Upper lobe of left lung (tissue), 6 donors: ENCODE data around the gene GNA12. TPM values are rescaled to one million over a fixed set of nuclear protein-coding genes. Genes with fewer than 3 reads are reported as not detected.

Experiments used
- ATAC-seq, 2 donors: fragments of 200-7000 bp; cut with Tn5 transposase; one replicate each; pipeline ENCODE4 v1.9.1; 2022; ENCODE audit warnings: mild to moderate bottlenecking in 2 of 2, moderate library complexity in 2 of 2; ENCODE audit not compliant: low FRiP score in 2 of 2
- DNase-seq, 2 donors: peaks; one replicate each; pipeline ENCODE4 v3.0.0-alpha.2; 2019 to 2020
- H3K27ac ChIP-seq, 4 donors: fragments of 200-600 bp; sonication (generic); one replicate each; pipeline ENCODE4 v1.5.1; 2016 to 2019
- H3K27me3 ChIP-seq, 4 donors: fragments of 200-600 bp; sonication (generic); one replicate each; pipeline ENCODE4 v1.5.1; 2017 to 2019
- H3K36me3 ChIP-seq, 4 donors: fragments of 200-600 bp; sonication (generic); one replicate each; pipeline ENCODE4 v1.5.1; 2016 to 2019
- H3K4me1 ChIP-seq, 4 donors: fragments of 200-600 bp; sonication (generic); one replicate each; pipeline ENCODE4 v1.5.1; 2018 to 2019
- H3K4me3 ChIP-seq, 4 donors: fragments of 200-600 bp; sonication (generic); one replicate each; pipeline ENCODE4 v1.5.1; 2017 to 2019; ENCODE audit warnings: mild to moderate bottlenecking in 2 of 4, moderate library complexity in 1 of 4
- H3K9me3 ChIP-seq, 4 donors: fragments of 200-600 bp; sonication (generic); one replicate each; pipeline ENCODE4 v1.5.1; 2018 to 2019
- EP300 ChIP-seq, 4 donors: sonication (generic); formaldehyde crosslinking; IDR thresholded peaks; one replicate each; pipeline ENCODE4 v1.5.1; 2017; ENCODE audit warnings: antibody characterized with exemption in 4 of 4, control low read depth in 2 of 4
- POLR2A ChIP-seq, 4 donors: fragments of 450-650 bp; IDR thresholded peaks; one replicate each; pipeline ENCODE4 v1.5.1; 2016 to 2017; ENCODE audit warnings: antibody characterized with exemption in 4 of 4, mild to moderate bottlenecking in 2 of 4
- POLR2AphosphoS5 ChIP-seq, 2 donors: sonication (generic); formaldehyde crosslinking; IDR thresholded peaks; one replicate each; pipeline ENCODE4 v1.5.1; 2017; ENCODE audit warnings: antibody characterized with exemption in 2 of 2
- WGBS, 2 donors: methylation state at CpG; one replicate each; pipeline ENCODE4 v1.1.5; 2017 to 2018; 5-methylcytosine and 5-hydroxymethylcytosine counted together
- total RNA-seq, 6 donors: library from RNA; depleted of rRNA in 4 of 6; stranded (reverse); fragments of >200 nt in 4 of 6; gene quantifications; one replicate each; pipeline versions ENCODE4 v1.1.0 to v1.2.1, GENCODE V29; 2016 to 2021
- TF ChIP-seq, protein P1 (sequence below), 6 experiments: fragments of 450-650 bp in 4 of 6; fragments of 200-600 bp in 2 of 6; sonication (generic) in 2 of 6; IDR thresholded peaks; one replicate each; pipeline ENCODE4 v1.5.1; 2016 to 2019; ENCODE audit warnings: antibody characterized with exemption in 6 of 6
- donor health status: DM: no; HTN: no; CAD: no; lungs with moderate emphysema.
- donor health status: DM: no; HTN: yes; CAD: no; lungs with severe emphysema.

Gene GNA12
- total RNA-seq, 6 donors from 2014 or later, result 24.0 to 52.3 (median 35.7) TPM

- Histone ChIP-seq H3K4me3 (no peak overlapping the region), H3K27ac (peak overlapping the region in 2 of 4 donors; percentile 1 to 2), H3K9me3 (no peaks in the 10 kb centered on the region), H3K4me1 (peaks cover 17 to 37% (median 29%) of the 10 kb centered on the region in 4 donors), H3K36me3 (no peaks in the 10 kb centered on the region), H3K27me3 (no peaks in the 10 kb centered on the region)
- DNase-seq (no peak), ATAC-seq (peak in 1 of 2 donors; percentile 47)
- 80 to 83% methylated on average over 16 of the region's 16 CpGs for WGBS, 2 donors
- TF ChIP-seq, protein P1, sequence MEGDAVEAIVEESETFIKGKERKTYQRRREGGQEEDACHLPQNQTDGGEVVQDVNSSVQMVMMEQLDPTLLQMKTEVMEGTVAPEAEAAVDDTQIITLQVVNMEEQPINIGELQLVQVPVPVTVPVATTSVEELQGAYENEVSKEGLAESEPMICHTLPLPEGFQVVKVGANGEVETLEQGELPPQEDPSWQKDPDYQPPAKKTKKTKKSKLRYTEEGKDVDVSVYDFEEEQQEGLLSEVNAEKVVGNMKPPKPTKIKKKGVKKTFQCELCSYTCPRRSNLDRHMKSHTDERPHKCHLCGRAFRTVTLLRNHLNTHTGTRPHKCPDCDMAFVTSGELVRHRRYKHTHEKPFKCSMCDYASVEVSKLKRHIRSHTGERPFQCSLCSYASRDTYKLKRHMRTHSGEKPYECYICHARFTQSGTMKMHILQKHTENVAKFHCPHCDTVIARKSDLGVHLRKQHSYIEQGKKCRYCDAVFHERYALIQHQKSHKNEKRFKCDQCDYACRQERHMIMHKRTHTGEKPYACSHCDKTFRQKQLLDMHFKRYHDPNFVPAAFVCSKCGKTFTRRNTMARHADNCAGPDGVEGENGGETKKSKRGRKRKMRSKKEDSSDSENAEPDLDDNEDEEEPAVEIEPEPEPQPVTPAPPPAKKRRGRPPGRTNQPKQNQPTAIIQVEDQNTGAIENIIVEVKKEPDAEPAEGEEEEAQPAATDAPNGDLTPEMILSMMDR (IDR thresholded peaks at IDR 0.05), result no peak
- no peak for TF ChIP-seq POLR2AphosphoS5 (IDR thresholded peaks at IDR 0.05)
- no peak for TF ChIP-seq POLR2A (IDR thresholded peaks at IDR 0.05)
- TF ChIP-seq EP300 (IDR thresholded peaks at IDR 0.05), result no peak
Observed at GRCh38 chr7:2800931-2801688, 43.0 kb downstream of the GNA12 start.

GRCh38 chr7:2800220-2800930 is 43.7 kb downstream of the GNA12 start:
- ATAC-seq (no peak), DNase-seq (no peak)
- TF ChIP-seq POLR2A (IDR thresholded peaks at IDR 0.05), result no peak
- no peak for TF ChIP-seq POLR2AphosphoS5 (IDR thresholded peaks at IDR 0.05)
- TF ChIP-seq EP300 (IDR thresholded peaks at IDR 0.05), result no peak
- TF ChIP-seq, protein P1 (IDR thresholded peaks at IDR 0.05), result no peak
- no peaks in the 10 kb centered on the region for H3K36me3 ChIP-seq
- no peaks in the 10 kb centered on the region for H3K9me3 ChIP-seq
- H3K27me3 ChIP-seq, result no peaks in the 10 kb centered on the region
- H3K4me1 ChIP-seq, result peaks cover 17 to 37% (median 29%) of the 10 kb centered on the region in 4 donors
- WGBS, 2 donors, result 90 to 92% methylated on average over 14 of the region's 14 CpGs
- no peak overlapping the region for H3K4me3 ChIP-seq
- H3K27ac ChIP-seq, result no peak overlapping the region

DNA sequence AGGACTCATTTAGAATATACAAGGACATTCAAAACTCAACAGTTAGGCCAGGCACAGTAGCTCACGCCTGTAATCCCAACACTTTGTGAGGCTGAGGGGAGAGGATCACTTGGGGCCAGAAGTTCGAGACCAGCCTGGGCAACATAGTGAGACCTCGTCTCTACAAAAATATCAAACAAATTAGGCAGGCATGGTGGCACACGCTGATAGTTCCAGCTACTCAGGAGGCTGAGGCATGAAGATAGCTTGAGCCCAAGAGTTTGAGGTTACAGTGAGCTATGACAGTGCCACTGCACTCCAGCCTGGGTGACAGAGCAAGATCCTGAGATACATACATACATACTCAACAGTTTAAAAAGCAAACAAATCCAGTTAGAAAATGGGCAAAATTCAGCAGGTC is 44.9 kb downstream of the GNA12 start:
- WGBS, 2 donors, result 89 to 100% methylated on average over 3 to 4 of the region's 4 CpGs
- H3K4me1 ChIP-seq, result peaks cover 17 to 37% (median 29%) of the 10 kb centered on the region in 4 donors

DNA sequence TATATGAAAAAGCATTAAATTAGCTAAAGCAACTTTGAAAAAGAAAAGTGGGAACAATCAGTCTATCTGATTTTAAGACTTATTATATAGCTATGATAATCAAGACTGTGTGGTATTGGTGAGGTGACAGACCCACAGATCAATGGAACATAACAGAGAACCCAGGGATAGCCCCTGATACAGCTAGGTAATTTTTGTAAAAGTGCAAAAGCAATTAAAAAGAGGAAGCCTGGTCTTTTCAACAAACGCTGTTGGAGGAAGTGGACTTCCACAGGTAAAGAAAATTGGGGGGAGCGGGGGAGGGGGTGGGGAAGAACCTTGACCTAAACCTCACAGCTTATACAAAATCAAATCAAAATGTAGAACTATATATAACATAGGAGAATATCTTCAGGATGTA is 45.4 kb downstream of the GNA12 start:
- H3K4me3 ChIP-seq, result no peak overlapping the region
- H3K9me3 ChIP-seq, result no peaks in the 10 kb centered on the region
- WGBS, 2 donors, result 78 to 87% methylated on average over 2 of the region's 2 CpGs
- DNase-seq (no peak), ATAC-seq (no peak)
- H3K36me3 ChIP-seq, result peaks cover 0 to 15% (median 4%) of the 10 kb centered on the region in 4 donors
- TF ChIP-seq, protein P1 (IDR thresholded peaks at IDR 0.05), result no peak
- no peak for TF ChIP-seq POLR2AphosphoS5 (IDR thresholded peaks at IDR 0.05)
- no peak for TF ChIP-seq EP300 (IDR thresholded peaks at IDR 0.05)
- no peak for TF ChIP-seq POLR2A (IDR thresholded peaks at IDR 0.05)
- peaks cover 17 to 35% (median 26%) of the 10 kb centered on the region in 4 donors for H3K4me1 ChIP-seq
- H3K27ac ChIP-seq, result no peak overlapping the region
- no peaks in the 10 kb centered on the region for H3K27me3 ChIP-seq

More for the DNA sequence above, 44.9 kb downstream of the GNA12 start:
- H3K9me3 ChIP-seq, result no peaks in the 10 kb centered on the region
- no peak for TF ChIP-seq POLR2A (IDR thresholded peaks at IDR 0.05)
- TF ChIP-seq, protein P1 (IDR thresholded peaks at IDR 0.05), result no peak
- TF ChIP-seq EP300 (IDR thresholded peaks at IDR 0.05), result no peak
- no peak for TF ChIP-seq POLR2AphosphoS5 (IDR thresholded peaks at IDR 0.05)
- H3K27ac ChIP-seq, result no peak overlapping the region
- ATAC-seq (no peak), DNase-seq (no peak)
- H3K36me3 ChIP-seq, result peaks cover 0 to 10% (median 3%) of the 10 kb centered on the region in 4 donors
- no peak overlapping the region for H3K4me3 ChIP-seq
- H3K27me3 ChIP-seq, result no peaks in the 10 kb centered on the region
